Gastroesophageal sphincter (tissue), 2 donors: ENCODE results near the gene ZNF197.

Experiments used
- EP300 ChIP-seq: sonication (generic); formaldehyde crosslinking; IDR thresholded peaks from one replicate; pipeline ENCODE4 v1.6.1; 2017; ENCODE audit warnings: antibody characterized with exemption, mild to moderate bottlenecking
- POLR2A ChIP-seq, 2 donors: fragments of 450-650 bp; IDR thresholded peaks; one replicate each; pipeline ENCODE4 v1.6.1; 2017; ENCODE audit warnings: antibody characterized with exemption in 2 of 2, mild to moderate bottlenecking in 2 of 2, moderate library complexity in 1 of 2

- TF ChIP-seq EP300: no peak
- TF ChIP-seq POLR2A (IDR thresholded peaks at IDR 0.05): no peak
These were observed 7.4 kb downstream of the ZNF197 start for GRCh38 chr3:44632193-44632592.
